ENCODE data around the gene SCARF1.

SCARF1 gene

DNA sequence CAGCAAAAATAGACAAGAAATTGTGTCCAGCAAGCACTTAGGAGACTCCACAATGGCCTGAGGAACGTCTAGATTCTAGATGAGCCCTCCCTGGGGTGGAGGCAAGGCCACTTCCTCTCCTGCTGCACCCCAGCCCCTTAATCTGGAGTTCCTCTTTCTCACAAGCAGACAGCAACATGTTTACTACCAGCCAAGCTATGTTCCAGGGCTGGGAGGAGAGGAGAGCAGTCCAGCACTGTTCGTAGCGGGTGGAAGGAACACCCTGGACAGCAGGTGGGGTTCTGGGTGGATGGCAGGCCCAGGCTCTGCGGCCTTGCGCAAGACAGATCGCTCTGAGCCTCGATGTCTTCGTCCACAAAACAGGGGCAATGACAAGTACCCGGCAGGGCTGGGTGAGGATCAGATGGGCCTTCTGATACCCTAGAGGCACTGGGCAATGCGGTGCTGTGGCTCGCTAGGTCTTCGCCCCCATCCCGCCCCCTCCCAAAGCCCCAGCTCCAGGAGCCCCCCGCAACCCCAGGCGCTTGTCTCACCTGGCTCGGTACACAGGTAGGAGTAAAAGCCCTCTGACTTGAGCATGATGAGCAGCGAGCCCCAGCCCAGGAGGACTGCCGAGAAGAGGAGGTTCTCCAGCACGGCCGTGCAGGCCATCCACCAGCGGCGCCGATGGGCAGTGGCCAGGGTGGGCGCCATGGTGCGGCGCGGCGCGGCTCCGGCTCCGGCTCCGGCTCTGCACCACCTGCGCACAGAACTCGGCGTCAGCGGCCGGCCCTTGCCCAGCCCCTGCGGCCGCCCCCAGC lies 18.1 kb downstream of the SCARF1 start:
- DNase-seq, result no peak

GRCh38 chr17:1626333-1626732 lies 19.2 kb downstream of the SCARF1 start:
- DNase-seq, result no peak

DNA sequence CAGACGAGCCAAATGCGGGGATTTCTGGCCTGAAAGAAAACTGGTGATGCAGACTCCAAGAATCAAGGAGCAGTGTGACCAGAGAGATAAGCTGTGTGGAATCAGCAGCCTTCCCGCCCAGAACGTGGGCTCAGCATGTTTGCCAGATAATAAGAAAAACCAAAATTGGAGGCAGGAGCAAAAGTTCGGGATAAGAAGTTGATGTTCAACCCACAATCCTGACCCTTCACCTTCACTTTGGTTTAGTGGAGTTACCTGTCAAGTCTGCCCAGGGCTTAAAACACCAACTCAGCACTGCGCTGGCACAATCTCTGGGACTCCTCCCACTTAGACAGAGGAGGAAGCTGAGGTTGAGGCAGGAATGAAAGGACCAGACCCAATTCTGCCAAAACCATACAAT lies 20.0 kb downstream of the SCARF1 start:
- no peak for DNase-seq

DNA sequence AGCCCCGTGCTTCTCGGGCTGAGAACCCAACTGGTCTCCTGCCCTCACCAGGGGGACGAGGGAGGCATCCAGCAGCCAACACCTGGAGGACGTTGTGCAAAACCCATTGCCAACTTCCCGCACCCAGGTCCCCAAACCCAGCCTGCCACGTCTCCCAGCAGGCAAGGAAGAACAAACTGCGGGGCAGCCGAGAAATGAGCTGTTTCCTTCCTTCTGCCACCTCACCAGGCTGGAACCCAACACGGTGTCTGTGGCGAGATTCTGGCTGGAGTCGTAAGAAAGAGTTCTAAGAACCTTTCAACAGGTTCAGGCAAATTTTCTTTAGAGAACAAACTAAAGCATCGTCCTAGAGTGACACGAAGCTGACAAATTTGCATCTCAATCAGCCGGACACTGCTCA lies 20.5 kb downstream of the SCARF1 start:
- DNase-seq, result no peak

DNA sequence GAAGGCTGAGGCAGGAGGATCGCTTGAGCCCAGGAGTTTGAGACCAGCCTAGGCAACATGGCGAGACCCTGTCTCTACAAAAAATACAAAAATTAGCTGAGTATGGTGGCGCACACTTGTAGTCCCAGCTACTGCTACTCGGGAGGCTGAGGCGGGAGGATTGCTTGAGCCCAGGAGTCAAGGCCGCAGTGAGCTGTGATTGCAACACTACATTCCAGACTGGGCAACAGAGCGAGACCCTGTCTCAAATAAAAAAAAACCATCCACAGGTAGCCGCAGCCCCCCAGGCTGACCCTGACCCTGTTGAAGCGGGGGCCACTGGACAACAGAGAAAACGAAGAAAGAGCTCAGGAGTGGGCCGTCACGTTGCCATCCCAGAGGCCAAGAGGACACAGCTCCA lies 20.9 kb downstream of the SCARF1 start:
- no peak for DNase-seq

- no peak for DNase-seq
These were observed 22.4 kb downstream of the SCARF1 start for GRCh38 chr17:1623057-1623630.

DNA sequence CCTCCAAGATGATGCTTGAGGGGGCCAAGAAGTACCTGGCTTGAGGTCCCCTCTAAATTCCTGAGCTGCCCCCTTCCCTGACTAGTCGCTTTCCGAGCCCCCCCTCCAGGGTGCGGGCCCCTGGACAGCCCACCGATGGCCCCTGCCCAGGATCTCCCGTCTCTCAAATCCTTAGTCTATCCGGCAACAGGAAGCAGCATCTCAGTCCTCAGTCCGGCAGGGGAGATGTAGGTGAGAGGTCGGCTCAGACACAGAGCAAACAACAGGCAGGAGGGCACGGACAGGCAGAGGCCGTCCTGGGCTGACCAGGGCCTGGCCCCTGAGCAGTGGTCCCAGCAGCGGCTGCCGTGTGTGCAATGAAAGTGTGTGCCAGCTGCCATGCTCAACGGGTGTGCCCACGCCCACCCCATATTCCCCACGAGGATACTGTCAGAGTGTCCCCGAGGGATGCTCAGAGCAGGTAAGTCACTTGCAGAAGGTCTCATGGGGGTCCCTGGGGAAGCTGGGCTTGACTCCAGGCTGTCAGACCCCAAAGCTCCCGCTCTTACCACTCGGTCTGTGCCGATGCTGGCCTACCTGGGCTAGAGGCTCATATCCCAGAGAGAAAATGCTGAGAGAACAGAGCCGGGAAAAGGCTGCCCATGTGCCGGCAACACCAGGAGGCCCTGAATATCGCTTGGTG lies 24.1 kb downstream of the SCARF1 start:
- DNase-seq, result no peak

- no peak for DNase-seq
These were observed 25.0 kb downstream of the SCARF1 start for GRCh38 chr17:1620486-1620885.

DNA sequence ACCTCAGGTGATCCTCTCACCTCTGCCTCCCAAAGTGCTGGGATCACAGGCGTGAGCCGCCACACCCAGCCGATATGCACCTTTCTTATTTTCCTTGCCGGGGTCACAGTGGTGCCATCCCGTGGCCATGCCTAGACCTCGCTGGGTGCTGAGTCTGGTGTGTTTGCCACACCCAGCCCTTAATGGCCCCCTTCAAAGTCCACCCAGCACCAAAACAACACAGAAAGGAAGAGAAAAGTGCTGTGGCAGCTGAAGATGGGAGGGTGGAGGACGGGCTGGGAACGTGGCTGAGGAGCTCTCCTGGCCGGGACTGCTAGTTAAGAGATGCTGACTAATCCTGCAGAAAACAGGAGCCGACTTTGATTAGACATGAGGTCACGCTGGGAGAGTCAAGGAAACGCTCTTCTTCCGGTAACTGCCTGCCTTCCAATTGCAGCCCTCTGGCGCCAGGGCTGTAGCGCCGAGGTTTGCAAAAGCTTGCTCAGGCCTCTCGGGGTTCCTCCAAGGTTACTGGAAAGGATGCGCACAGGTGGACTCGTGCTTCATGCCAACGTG lies 27.8 kb downstream of the SCARF1 start:
- DNase-seq, result no peak

DNA sequence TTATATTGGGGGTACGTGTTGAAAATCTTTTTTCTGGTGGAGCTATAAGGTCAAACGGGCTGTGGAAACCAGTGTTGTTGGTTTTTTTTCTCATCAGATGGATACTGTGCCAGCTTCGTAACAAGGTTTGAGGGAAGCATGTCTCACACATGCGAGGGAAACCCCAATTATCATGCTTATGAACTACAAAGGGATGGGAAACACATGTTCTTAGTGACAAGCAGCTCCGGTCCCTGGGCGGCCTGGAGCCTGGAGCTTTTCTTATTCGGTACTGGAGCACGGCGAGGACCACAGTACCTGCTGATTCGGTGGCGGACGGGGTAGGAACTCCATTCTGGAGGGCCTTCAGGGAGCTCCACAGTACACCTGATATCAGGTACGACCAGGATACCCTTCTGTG lies 29.4 kb downstream of the SCARF1 start:
- DNase-seq, result no peak

GRCh38 chr17:1612400-1612799 lies 33.1 kb downstream of the SCARF1 start:
- DNase-seq, result no peak

DNA sequence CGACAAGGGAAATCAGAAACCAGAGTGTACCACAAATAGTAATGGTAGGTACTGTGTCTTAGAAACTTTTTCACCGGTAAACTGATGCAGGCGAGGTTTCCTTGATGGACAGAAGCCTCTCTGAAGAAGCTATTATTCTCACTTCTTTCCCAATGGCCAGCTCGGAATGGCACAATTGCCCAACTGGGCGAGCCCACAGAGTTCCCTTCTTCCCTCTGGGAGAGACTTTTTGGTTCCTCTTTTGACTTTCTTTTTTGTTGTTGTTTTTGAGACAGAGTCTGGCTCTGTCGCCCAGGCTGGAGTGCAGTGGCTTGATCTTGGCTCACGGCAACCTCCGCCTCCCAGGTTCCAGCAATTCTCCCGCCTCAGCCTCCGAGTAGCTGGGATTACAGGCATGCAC lies 33.8 kb downstream of the SCARF1 start:
- DNase-seq, result no peak

- no peak for DNase-seq
These were observed 36.9 kb downstream of the SCARF1 start for GRCh38 chr17:1608676-1609075.

- no peak for DNase-seq
These were observed 37.6 kb downstream of the SCARF1 start for GRCh38 chr17:1607971-1608320.

DNA sequence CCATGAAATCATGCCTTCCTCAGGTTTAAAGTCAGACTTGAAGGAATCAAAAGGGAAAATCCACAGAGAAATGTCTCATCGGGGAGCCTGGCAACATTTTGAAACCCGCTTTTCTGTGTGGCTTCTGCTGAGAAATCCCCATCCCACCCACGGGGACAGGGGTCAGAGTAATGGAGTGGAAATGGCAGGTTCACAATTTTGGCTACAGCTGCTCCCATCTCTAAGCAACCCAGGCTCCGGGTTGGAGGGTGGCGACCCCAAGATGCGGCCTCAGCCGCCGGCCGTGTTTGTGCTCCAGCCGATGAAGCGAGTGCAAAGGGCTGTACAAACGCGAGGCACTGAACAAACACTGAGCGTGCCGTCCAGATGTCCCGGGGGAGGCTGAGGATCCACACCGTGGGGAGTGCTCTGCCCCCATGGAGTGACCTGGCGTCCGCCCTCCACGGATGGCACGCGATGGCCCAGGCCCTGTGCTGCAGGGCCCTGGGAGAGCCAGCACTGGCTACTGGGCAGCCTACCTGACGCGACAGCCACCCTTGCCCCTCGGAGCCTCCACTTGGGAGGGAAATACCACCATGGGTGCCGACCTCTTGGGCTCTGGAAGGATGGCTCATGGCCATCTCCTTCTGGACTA lies 39.1 kb downstream of the SCARF1 start:
- DNase-seq, result no peak

GRCh38 chr17:1605681-1606351 lies 39.7 kb downstream of the SCARF1 start:
- no peak for DNase-seq

DNA sequence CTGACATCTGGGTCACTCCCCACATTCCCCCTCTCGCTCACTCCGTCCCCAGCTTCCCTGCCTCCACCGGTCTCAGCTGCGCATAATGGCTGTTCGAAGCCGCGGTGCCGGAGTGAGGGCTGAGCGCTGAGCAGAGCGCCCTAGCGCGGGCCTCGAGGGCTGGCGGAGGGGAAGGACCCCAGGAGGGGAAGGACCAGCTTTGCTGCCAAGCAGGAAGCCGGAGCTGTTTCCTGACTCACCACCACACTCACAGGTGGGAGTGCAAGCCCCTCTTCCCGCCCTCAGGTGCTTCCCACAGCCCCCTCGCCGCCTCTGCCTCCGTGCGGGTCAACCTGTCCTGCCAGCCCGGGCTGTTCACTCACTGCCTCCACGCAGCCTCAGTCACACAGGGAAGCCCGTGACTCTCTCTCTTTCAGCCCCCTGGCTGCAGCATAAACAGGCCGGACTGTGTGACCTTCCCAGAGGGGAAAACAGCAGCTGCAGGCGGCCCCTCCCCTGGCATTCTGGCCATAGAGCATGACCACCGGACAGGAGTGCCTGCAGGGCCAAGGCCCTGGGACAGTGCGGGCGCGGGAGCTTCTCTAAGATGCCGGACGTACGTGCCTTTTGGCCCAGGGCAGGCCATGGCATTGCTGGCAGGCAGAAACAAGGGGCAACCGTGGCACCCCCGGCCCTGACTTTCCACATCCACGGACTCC lies 40.6 kb downstream of the SCARF1 start:
- DNase-seq, result no peak

DNA sequence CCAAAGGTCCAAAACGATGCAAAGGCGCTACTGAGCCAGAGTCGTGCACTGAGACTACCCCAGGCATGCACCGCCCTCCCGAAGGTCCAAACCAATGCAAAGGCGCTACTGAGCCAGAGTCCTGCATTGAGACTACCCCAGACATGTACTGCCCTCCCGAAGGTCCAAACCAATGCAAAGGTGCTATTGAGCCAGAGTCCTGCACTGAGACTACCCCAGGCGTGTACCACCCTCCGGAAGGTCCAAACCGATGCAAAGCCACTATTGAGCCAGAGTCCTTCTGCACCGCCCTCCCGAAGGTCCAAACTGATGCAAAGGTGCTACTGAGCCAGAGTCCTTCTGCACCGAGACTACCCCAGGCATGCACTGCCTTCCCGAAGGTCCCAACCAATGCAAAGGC lies 44.0 kb downstream of the SCARF1 start:
- no peak for DNase-seq

DNA sequence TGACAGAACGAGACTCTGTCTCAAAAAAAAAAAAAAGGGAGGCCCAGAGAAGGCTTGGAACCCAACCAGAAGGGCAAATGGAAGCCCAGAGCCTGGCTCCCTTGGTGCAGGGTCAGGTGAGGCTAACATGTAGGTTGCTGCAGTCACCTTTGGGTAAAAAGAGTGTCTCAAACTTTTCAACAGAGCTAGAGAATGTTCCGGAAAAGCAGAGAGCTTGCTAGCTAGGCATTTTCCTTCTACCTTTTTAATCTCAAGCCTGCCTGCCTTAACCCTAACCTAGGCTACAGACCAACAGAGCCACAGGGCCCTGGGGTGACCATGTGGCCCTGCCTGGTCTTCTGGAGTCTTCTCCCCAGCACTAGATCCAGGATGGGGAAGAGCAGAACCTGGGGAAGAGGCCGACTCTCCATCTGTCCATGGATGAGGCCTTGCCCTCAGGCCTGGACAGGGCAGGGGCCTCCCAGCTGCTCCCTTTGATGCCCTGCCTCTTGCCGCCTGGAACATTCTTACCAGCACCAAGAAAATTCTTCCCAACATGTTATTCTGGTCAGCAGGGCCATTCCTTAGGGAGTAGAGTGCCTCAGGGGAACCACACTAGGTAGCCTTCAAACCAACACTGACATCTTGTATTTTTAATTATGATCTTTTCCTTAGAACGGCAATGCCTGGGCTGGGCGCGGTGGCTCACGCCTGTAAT lies 47.0 kb downstream of the SCARF1 start:
- DNase-seq, result no peak

DNA sequence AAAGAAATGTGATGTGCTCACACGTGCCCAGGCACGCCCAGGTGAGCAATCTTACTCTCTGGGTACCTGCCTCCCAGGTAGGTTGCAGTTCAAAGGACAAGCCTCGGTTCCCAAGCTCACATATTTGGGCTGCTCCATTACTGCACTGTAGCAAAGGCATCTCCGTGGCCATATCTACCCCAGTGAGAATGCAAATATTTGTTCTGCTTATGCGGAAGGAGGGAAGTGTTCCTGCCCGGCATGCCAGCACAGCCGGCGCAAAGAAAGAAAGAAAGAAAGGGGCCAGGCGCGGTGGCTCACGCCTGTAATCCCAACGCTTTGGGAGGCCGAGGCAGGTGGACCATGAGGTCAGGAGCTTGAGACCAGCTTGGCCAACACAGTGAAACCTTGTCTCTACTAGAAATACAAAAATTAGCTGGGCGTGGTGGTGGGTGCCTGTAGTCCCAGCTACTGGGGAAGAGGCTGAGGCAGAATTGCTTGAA lies 47.6 kb downstream of the SCARF1 start:
- DNase-seq, result no peak

GRCh38 chr17:1593630-1593931 lies 52.0 kb downstream of the SCARF1 start:
- no peak for DNase-seq

All from NCI-H1092 (cell line).